ENCODE results near the gene ARMC2. TPM values are rescaled to one million over a fixed set of nuclear protein-coding genes. Genes with fewer than 3 reads are reported as not detected.
A peak's percentile ranks its signal among the peaks of the same experiment; 100 is the strongest.
"Not testable (repeated sequence)": the region's sequence is repeated elsewhere in the genome, so short reads cannot be mapped to it uniquely, and the experiment has no call there.

The ARMC2 gene
- total RNA-seq, 1 donor from 2014 or later, result 11.5 TPM

DNA sequence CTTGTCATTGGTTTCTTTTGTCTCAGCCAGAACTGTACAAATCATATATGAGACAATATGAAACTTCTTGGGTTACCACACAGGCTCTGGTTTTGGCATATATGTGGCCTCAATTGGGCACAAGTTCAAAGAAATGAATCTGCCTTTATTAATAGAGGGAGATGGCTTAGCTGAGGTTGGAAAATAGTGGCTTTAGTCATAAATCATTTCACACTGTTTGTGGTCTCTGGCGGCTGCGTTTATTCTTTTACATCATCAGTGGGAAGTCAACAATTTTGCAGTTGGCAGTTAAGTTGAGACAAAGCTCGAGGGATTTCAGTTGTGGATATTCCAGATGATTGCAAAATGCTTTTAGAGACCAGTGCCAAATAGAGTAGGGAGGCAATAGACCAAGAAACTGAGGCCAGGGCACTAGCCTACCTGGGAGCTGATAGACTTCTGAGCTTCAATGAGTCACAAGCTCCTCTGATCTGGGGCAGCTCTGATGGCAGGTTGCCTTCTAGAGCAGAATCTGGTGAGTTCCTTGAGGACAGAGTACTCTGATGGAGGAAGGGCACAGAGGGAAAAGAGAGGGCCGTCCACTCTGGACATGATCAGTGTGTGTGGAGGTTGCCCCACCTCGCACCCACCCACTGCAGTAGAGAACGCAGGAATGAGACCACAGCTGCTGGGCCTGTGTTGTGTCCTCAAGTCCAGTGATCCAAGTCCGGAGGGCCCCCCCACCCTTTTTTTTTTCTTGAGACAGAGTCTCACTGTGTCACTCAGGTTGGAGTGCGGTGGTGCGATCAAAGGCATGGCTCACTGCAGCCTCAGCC lies 73.5 kb downstream of the ARMC2 start:
- intact Hi-C loops (cut with DNase I), result no loop called here
- TF ChIP-seq, protein P1, sequence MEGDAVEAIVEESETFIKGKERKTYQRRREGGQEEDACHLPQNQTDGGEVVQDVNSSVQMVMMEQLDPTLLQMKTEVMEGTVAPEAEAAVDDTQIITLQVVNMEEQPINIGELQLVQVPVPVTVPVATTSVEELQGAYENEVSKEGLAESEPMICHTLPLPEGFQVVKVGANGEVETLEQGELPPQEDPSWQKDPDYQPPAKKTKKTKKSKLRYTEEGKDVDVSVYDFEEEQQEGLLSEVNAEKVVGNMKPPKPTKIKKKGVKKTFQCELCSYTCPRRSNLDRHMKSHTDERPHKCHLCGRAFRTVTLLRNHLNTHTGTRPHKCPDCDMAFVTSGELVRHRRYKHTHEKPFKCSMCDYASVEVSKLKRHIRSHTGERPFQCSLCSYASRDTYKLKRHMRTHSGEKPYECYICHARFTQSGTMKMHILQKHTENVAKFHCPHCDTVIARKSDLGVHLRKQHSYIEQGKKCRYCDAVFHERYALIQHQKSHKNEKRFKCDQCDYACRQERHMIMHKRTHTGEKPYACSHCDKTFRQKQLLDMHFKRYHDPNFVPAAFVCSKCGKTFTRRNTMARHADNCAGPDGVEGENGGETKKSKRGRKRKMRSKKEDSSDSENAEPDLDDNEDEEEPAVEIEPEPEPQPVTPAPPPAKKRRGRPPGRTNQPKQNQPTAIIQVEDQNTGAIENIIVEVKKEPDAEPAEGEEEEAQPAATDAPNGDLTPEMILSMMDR (IDR thresholded peaks at IDR 0.05), result no peak
- peak in 1 of 2 donors; percentile 90 for TF ChIP-seq POLR2AphosphoS5 (IDR thresholded peaks at IDR 0.05; ENCODE audit: insufficient read depth in 1 of 2, low read depth in 1 of 2)

DNA sequence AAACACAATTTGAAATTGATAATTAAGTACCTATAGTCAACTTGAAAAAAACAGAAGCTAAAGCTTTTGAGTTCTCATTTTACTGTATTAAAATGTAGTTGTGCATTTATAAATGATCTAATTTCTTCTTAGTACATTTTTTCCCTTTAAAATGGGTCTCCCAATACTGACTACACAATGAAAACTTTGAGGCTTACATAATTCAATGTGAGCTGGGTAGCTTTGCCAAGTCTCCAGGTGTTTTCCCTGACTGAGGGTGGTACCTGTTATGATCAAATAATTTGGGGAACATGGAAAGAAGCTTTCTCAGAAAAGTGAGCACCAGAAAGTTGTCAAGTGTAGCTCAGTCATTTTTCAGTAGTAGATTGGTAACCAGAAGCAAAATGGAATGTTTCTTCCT lies 74.3 kb downstream of the ARMC2 start:
- Histone ChIP-seq H3K27me3 (no peaks in the 10 kb centered on the region), H3K4me3 (no peak overlapping the region), H3K27ac (peak overlapping the region; percentile 57), H3K9me3 (no peaks in the 10 kb centered on the region), H3K36me3 (no peaks in the 10 kb centered on the region), H3K4me1 (peaks cover 30% of the 10 kb centered on the region)
- DNase-seq (ENCODE audit: extremely low spot score in 2 of 2), result no peak
- no peak for TF ChIP-seq POLR2A (IDR thresholded peaks at IDR 0.05)
- TF ChIP-seq, protein P1 (IDR thresholded peaks at IDR 0.05), result no peak
- no peak for TF ChIP-seq POLR2AphosphoS5 (IDR thresholded peaks at IDR 0.05; ENCODE audit: insufficient read depth in 1 of 2, low read depth in 1 of 2)
- intact Hi-C loops (cut with DNase I), result no loop called here

More for the DNA sequence above, 73.5 kb downstream of the ARMC2 start:
- Histone ChIP-seq H3K27me3 (no peaks in the 10 kb centered on the region), H3K9me3 (no peaks in the 10 kb centered on the region), H3K27ac (peak overlapping the region; percentile 57), H3K4me1 (peaks cover 34% of the 10 kb centered on the region), H3K4me3 (no peak overlapping the region), H3K36me3 (no peaks in the 10 kb centered on the region)
- DNase-seq (ENCODE audit: extremely low spot score in 2 of 2), result no peak

DNA sequence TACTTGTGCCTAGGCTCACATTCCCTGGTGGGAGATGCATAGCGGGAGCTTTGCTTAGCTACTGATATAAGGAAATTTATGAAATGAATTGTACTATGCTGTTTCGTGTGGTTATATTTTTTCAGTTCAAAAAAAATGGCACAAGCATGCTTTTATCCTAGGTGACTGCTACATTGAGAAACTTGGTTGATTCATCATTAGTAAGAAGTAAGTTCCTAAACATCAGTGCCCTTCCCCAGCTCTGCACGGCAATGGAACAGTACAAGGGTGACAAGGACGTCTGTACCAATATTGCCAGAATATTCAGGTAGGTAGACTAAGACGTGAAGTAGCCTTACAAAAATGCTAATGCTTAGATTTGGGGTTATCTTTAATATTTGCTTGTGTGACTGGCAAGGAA lies 79.7 kb downstream of the ARMC2 start:
- intact Hi-C loops (cut with DNase I), result no loop called here
- DNase-seq (ENCODE audit: extremely low spot score in 2 of 2), result no peak
- no peaks in the 10 kb centered on the region for H3K36me3 ChIP-seq

DNA sequence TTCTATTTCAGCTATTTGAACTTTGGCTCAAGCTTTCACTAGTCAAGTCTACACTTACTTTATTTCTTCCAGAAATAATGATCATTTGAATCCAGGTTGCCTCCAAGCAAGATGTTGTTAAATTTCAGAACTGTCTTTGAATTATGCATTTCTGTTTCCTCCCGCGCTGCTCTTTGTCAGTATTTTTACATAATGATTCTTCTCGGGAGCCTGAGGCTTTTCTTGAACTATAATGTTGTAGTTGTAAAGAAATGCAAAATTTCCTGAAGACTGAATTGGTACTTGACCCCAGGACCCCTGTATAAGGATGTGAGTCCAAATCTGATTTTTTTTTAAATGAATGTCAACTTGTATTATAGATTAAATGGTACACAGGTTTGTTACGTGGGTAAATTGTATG lies 80.4 kb downstream of the ARMC2 start:
- no peak for TF ChIP-seq POLR2AphosphoS5 (IDR thresholded peaks at IDR 0.05; ENCODE audit: insufficient read depth in 1 of 2, low read depth in 1 of 2)
- TF ChIP-seq POLR2A (IDR thresholded peaks at IDR 0.05), result no peak
- TF ChIP-seq, protein P1 (IDR thresholded peaks at IDR 0.05), result no peak
- H3K4me1 ChIP-seq, result no peaks in the 10 kb centered on the region
- no peaks in the 10 kb centered on the region for H3K9me3 ChIP-seq
- DNase-seq (ENCODE audit: extremely low spot score in 2 of 2), result no peak
- no peaks in the 10 kb centered on the region for H3K36me3 ChIP-seq
- intact Hi-C loops (cut with DNase I), result no loop called here
- no peaks in the 10 kb centered on the region for H3K27me3 ChIP-seq
- no peak overlapping the region for H3K27ac ChIP-seq
- H3K4me3 ChIP-seq, result no peak overlapping the region

More for the DNA sequence above, 79.7 kb downstream of the ARMC2 start:
- no peaks in the 10 kb centered on the region for H3K27me3 ChIP-seq
- no peak overlapping the region for H3K4me3 ChIP-seq
- H3K4me1 ChIP-seq, result no peaks in the 10 kb centered on the region
- TF ChIP-seq, protein P1 (IDR thresholded peaks at IDR 0.05), result no peak
- TF ChIP-seq POLR2A (IDR thresholded peaks at IDR 0.05) (no peak), POLR2AphosphoS5 (IDR thresholded peaks at IDR 0.05; ENCODE audit: insufficient read depth in 1 of 2, low read depth in 1 of 2) (no peak)
- no peak overlapping the region for H3K27ac ChIP-seq
- no peaks in the 10 kb centered on the region for H3K9me3 ChIP-seq

DNA sequence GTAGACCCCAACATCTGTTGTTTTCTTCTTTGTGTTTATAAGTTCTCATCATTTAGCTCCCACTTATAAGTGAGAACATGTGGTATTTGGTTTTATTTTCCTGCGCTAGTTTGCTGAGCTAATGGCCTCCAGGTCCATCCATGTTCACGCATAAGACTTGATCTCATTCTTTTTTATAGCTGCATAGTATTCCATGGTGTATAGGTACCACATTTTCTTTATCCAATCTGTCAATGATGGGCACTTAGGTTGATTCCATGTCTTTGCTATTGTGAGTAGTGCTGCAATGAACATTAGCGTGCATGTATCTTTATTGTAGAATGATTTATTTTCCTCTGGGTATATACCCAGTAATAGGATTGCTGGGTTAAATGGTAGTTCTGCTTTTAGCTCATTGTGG lies 82.9 kb downstream of the ARMC2 start:
- H3K4me1 ChIP-seq; H3K36me3 ChIP-seq; DNase-seq (ENCODE audit: extremely low spot score in 2 of 2); intact Hi-C loops (cut with DNase I); H3K27me3 ChIP-seq; H3K4me3 ChIP-seq; H3K27ac ChIP-seq; H3K9me3 ChIP-seq: not testable (repeated sequence)
